NK-92 (cell line): ENCODE measurements around the gene LINGO4.
"Not testable (repeated sequence)": the region's sequence is repeated elsewhere in the genome, so short reads cannot be mapped to it uniquely, and the experiment has no call there.

Experiments
- DNase-seq: peaks from one replicate; lab custom pipeline; 2025; ENCODE audit not compliant: unreplicated experiment; lab: John Stamatoyannopoulos, UW

The LINGO4 gene

GRCh38 chr1:151787689-151788088, 17.5 kb downstream of the LINGO4 start:
- DNase-seq, result no peak

GRCh38 chr1:151783796-151784195, 21.4 kb downstream of the LINGO4 start:
- DNase-seq, result no peak

GRCh38 chr1:151782741-151783140, 22.5 kb downstream of the LINGO4 start:
- DNase-seq, result no peak

DNA sequence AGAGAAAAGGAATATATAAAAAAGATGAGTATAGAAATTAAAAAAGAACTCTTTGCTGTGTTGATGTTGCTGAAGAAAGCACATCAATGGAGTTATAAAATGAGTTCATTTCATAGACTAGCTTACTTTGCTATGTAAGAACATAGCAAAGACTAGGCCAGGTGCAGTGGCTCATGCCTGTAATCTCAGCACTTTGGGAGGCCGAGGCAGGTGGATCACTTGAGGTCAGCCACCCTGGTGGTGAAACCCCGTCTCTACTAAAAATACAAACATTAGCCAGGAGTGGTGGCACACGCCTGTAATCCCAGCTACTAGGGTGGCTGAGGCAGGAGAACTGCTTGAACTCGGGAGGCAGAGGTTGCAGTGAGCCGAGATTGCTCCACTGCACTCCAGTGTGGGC, 23.2 kb downstream of the LINGO4 start:
- DNase-seq, result not testable (repeated sequence)

GRCh38 chr1:151780736-151781135, 24.5 kb downstream of the LINGO4 start:
- not testable (repeated sequence) for DNase-seq

DNA sequence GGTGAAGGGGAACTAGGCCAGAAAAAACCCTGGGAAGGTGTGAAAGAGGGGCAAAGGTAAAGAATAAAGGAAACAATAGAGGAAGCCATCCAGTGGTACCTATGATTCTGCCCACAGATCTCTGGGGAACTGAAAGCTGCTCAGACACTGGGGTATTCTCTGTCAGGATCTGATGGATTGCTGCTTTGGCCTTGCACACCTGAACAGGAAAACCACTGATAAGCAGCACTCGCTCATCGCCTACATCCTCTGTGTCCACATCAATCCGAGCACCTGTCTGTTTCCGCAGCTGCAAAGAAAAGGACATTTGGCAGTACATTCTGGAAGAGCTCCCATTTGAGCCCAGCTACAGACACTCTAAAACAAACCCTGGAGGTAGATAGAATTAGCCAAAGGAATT, 25.4 kb downstream of the LINGO4 start:
- DNase-seq, result no peak

DNA sequence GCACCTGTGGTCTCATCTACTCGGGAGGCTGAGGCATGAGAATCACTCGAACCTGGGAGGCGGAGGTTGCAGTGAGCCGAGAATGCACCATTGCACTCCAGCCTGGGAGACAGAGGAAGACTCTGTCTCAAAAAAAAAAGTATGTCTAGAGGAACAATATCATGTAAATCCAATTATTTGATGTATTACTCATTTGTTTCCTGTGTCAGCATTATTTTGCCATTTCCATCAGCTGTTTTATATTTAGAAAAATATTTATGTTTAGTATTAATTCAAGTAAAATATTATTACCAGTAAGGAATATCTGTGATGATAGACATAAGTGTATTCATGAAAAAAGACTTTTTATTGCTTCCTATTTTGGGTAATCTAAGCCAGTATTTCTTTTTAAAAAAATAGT, 27.9 kb downstream of the LINGO4 start:
- no peak for DNase-seq

DNA sequence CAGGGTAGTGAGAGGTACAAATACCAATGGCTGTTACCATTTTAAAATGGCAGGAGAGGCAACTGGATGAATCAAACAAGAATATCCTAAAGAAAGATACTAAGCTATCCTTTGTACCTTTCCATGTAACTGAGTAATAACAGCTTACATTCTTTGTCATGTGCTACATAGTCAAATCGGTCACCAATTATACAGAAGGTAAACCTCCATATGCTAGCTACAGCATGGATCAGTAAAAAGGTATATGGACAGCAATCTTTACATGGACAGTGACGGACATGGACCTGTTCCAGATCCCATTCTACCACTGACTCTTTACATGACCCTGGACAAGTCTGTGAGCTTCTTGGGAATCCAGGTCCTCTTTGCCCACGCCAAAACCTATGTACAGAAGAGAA, 28.6 kb downstream of the LINGO4 start:
- DNase-seq, result no peak

- no peak for DNase-seq
These were observed 29.1 kb downstream of the LINGO4 start for GRCh38 chr1:151775894-151776664.

GRCh38 chr1:151774256-151774922, 30.8 kb downstream of the LINGO4 start:
- DNase-seq, result no peak

- no peak for DNase-seq
These were observed 31.5 kb downstream of the LINGO4 start for GRCh38 chr1:151773702-151774101.

- DNase-seq, result not testable (repeated sequence)
These were observed 35.9 kb downstream of the LINGO4 start for GRCh38 chr1:151769270-151769669.

DNA sequence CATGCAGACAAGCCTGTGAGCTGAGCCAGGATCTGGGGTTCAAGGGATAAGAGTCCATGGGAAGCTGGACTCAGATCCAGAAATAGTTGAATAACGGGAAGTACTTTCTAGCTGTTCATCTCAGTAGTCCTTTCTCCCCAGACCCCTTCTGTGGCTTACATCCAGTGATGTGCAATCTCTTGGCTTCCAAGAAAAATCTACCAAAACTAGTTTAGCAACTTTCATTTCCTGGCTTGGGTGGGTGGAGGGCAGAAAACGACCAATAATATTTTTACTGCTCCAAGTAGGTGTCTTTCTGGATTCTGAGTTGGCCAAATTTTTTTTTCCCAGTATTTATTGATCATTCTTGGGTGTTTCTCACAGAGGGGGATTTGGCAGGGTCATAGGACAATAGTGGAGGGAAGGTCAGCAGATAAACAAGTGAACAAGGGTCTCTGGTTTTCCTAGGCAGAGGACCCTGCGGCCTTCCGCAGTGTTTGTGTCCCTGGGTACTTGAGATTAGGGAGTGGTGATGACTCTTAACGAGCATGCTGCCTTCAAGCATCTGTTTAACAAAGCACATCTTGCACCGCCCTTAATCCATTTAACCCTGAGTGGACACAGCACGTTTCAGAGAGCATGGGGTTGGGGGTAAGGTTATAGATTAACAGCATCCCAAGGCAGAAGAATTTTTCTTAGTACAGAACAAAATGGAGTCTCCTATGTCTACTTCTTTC, 36.7 kb downstream of the LINGO4 start:
- not testable (repeated sequence) for DNase-seq

GRCh38 chr1:151763990-151764389, 41.2 kb downstream of the LINGO4 start:
- DNase-seq, result no peak

- no peak for DNase-seq
These were observed 42.0 kb downstream of the LINGO4 start, which contains the start of gene MRPL9 for GRCh38 chr1:151762941-151763921. TSS of gene MRPL9 (minus strand) at chr1:151763496. CDS start at chr1:151763479, 17 bp downstream.

GRCh38 chr1:151760597-151761385, 44.4 kb downstream of the LINGO4 start:
- DNase-seq, result no peak

- no peak for DNase-seq
These were observed 46.0 kb downstream of the LINGO4 start for GRCh38 chr1:151759241-151759640.

DNA sequence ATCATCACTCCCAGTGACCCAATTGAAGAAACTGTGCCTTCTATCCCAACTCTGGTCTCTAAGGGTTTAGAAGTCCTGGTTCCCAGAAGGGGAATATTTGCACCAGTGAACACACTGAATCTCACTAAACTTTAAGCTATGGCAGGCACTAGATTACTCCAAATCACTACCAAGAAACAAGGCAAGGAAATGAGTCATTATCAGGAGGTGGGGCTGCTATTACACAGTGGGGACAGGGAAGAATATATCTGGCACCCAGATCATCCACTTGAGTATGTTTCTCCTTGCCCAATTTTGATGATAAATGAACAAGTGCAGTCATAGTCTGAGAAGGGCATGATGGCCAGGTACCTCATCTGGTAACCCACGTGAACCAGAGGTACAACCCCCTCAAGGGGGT, 48.9 kb downstream of the LINGO4 start:
- no peak for DNase-seq
